Thoracic aorta (tissue), 2 donors: Measurements from ENCODE around the gene CERT1. TPM values are rescaled to one million over a fixed set of nuclear protein-coding genes. Genes with fewer than 3 reads are reported as not detected.
"Not testable (repeated sequence)": the region's sequence is repeated elsewhere in the genome, so short reads cannot be mapped to it uniquely, and the experiment has no call there.

Experiments
- ATAC-seq: fragments of 150-250 bp; one replicate; pipeline ENCODE4 v1.8.0; 2017; ENCODE audit warnings: low read depth; ENCODE audit not compliant: insufficient number of reproducible peaks, low FRiP score
- DNase-seq: peaks from one replicate; pipeline ENCODE4 v3.0.0-alpha.2; 2020; ENCODE audit warnings: low spot score
- H3K27ac ChIP-seq, 2 donors: fragments of 200-600 bp; sonication (generic); 1 replicate in 1 of 2; 2 replicates in 1 of 2; pipeline ENCODE4 v1.5.1; 2016; ENCODE audit warnings: mild to moderate bottlenecking in 2 of 2, moderate library complexity in 2 of 2
- H3K27me3 ChIP-seq: fragments of 200-600 bp; sonication (generic); replicated peaks from 2 replicates; pipeline ENCODE4 v1.6.0; 2016; ENCODE audit warnings: mild to moderate bottlenecking; ENCODE audit not compliant: insufficient read depth
- H3K36me3 ChIP-seq: fragments of 200-600 bp; sonication (generic); one replicate; pipeline ENCODE4 v1.5.1; 2016
- H3K4me1 ChIP-seq, 2 donors: fragments of 200-600 bp; sonication (generic); 1 replicate in 1 of 2; 2 replicates in 1 of 2; pipeline versions ENCODE4 v1.5.1 to v1.6.0; 2016; ENCODE audit warnings: low read depth in 2 of 2, mild to moderate bottlenecking in 1 of 2; ENCODE audit not compliant: control insufficient read depth in 1 of 2
- H3K4me3 ChIP-seq: fragments of 200-600 bp; sonication (generic); 2 replicates; pipeline ENCODE4 v1.5.1; 2016; ENCODE audit warnings: mild to moderate bottlenecking
- H3K9me3 ChIP-seq: fragments of 200-600 bp; sonication (generic); 2 replicates; pipeline ENCODE4 v1.5.1; 2016
- total RNA-seq, 2 donors: library from RNA; depleted of rRNA; stranded (reverse); fragments of >200 nt; gene quantifications; one replicate each; pipeline versions ENCODE4 v1.1.0 to v1.2.3, GENCODE V29; 2016
- TF ChIP-seq, protein P1 (sequence below): fragments of 200-600 bp; sonication (generic); IDR thresholded peaks from one replicate; pipeline ENCODE4 v1.5.1; 2019; ENCODE audit warnings: antibody characterized with exemption

The CERT1 gene
- total RNA-seq, 2 donors from 2014 or later = 21.1 to 43.7 TPM

GRCh38 chr5:75335952-75336614, 175.3 kb downstream of the CERT1 start:
- Histone ChIP-seq H3K27ac (peak overlapping the region; percentile 72 to 78), H3K36me3 (no peaks in the 10 kb centered on the region), H3K9me3 (no peaks in the 10 kb centered on the region), H3K27me3 (no peaks in the 10 kb centered on the region), H3K4me3 (peak overlapping the region; percentile 93), H3K4me1 (peaks cover 5 to 10% of the 10 kb centered on the region in 2 donors)
- DNase-seq (no peak), ATAC-seq (peak; percentile 62)
- TF ChIP-seq, protein P1, sequence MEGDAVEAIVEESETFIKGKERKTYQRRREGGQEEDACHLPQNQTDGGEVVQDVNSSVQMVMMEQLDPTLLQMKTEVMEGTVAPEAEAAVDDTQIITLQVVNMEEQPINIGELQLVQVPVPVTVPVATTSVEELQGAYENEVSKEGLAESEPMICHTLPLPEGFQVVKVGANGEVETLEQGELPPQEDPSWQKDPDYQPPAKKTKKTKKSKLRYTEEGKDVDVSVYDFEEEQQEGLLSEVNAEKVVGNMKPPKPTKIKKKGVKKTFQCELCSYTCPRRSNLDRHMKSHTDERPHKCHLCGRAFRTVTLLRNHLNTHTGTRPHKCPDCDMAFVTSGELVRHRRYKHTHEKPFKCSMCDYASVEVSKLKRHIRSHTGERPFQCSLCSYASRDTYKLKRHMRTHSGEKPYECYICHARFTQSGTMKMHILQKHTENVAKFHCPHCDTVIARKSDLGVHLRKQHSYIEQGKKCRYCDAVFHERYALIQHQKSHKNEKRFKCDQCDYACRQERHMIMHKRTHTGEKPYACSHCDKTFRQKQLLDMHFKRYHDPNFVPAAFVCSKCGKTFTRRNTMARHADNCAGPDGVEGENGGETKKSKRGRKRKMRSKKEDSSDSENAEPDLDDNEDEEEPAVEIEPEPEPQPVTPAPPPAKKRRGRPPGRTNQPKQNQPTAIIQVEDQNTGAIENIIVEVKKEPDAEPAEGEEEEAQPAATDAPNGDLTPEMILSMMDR = peak; percentile 46

- ATAC-seq (no peak), DNase-seq (no peak)
- Histone ChIP-seq H3K27ac (no peak overlapping the region), H3K4me3 (no peak overlapping the region), H3K9me3 (no peaks in the 10 kb centered on the region), H3K36me3 (no peaks in the 10 kb centered on the region), H3K4me1 (peaks cover 5 to 10% of the 10 kb centered on the region in 2 donors), H3K27me3 (no peaks in the 10 kb centered on the region)
- TF ChIP-seq, protein P1 = no peak
Observed at GRCh38 chr5:75335486-75335885, 175.9 kb downstream of the CERT1 start.

GRCh38 chr5:75334413-75334812, 177.0 kb downstream of the CERT1 start:
- not testable (repeated sequence) for H3K36me3 ChIP-seq, DNase-seq, ATAC-seq, H3K27me3 ChIP-seq, H3K9me3 ChIP-seq, H3K27ac ChIP-seq, H3K4me3 ChIP-seq
- peaks cover 5 to 10% of the 10 kb centered on the region in 2 donors for H3K4me1 ChIP-seq

DNA sequence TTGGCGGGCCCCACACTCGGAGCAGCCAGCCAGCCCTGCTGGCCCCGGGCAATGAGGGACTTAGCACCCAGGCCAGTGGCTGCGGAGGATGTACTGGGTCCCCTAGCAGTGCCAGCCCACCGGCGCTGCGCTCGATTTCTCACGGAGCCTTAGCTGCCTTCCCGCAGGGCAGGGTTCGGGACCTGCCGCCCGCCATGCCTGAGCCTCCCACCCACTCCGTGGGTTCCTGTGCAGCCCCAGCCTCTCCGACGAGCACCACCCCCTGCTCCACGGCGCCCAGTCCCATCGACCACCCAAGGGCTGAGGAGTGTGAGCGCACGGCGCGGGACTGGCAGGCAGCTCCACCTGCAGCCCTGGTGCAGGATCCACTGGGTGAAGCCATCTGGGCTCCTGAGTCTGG, 177.7 kb downstream of the CERT1 start:
- H3K27me3 ChIP-seq = not testable (repeated sequence)

GRCh38 chr5:75331095-75332090, 180.0 kb downstream of the CERT1 start:
- ATAC-seq (no peak), DNase-seq (no peak)
- Histone ChIP-seq H3K4me1 (peaks cover 0 to 5% of the 10 kb centered on the region in 2 donors), H3K9me3 (no peaks in the 10 kb centered on the region), H3K36me3 (no peaks in the 10 kb centered on the region), H3K27me3 (no peaks in the 10 kb centered on the region), H3K27ac (no peak overlapping the region), H3K4me3 (no peak overlapping the region)
- TF ChIP-seq, protein P1 = no peak

More for the DNA sequence above, 177.7 kb downstream of the CERT1 start:
- not testable (repeated sequence) for DNase-seq, ATAC-seq, H3K4me1 ChIP-seq, H3K27ac ChIP-seq, H3K36me3 ChIP-seq, H3K4me3 ChIP-seq, H3K9me3 ChIP-seq

DNA sequence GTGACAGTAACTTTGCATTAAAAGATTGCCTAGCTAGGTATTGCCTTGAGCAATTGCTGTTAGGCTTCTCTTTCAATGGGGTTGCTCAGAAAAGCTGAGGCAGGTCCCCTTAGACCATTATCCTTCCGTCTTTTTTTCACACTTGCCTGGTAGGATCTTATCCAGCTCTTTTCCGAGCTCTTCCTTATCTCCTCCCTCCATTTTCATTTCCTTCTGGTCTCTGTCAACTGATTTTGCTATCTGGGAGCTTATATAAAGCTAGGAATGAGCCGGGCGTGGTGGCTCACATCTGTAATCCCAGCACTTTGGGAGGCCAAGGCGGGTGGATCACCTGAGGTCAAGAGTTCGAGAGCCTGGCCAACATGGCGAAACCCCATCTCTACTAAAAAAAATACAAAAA, 181.0 kb downstream of the CERT1 start:
- DNase-seq (no peak), ATAC-seq (no peak)
- no peaks in the 10 kb centered on the region for H3K4me1 ChIP-seq
- H3K27ac ChIP-seq = no peak overlapping the region
- no peak overlapping the region for H3K4me3 ChIP-seq
- no peaks in the 10 kb centered on the region for H3K9me3 ChIP-seq
- TF ChIP-seq, protein P1 = no peak
- H3K27me3 ChIP-seq = no peaks in the 10 kb centered on the region
- no peaks in the 10 kb centered on the region for H3K36me3 ChIP-seq
